ENCODE results near the gene PRX. TPM values are rescaled to one million over a fixed set of nuclear protein-coding genes. Genes with fewer than 3 reads are reported as not detected.

PRX gene
- total and polyA plus RNA-seq, 9 of the 15 experiments (the other 6 are each of a cell fraction or from before 2014, with no cell fraction given) = 0.65 to 3.5 (median 1.7) TPM; not detected in 2

DNA sequence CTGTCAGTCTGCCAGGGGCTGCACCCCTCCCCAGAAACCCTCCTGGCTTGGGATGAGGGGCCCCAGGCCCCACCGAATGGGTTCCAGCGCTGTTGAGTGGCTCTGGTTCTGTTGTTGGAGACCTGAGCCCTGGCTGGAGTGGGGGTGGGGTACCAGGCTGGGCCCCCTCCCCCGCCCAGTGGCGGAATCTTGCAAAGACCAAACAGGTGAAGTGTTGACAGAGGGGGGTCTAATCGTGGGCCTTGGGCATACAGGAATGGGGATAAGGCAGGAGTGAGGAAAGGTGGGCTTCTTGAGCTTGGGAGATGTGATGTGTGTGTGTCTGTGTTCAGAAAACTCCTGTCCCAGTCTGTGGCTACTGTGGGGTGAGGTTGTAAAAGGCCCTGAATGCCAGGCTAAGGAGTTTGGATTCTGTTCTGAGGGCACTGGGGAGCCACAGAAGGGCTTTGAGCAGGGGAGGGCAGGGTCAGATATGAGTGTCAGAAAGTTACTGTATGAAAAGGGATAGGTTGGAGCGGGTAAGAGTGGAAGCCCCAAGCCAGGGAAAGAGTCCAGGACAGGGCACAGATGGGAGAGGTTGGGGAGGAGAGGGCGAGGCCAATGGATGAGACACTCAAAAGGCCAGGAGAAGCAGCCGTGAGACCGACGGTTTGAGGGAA, 23.0 kb downstream of the PRX start, which contains the start of gene HIPK4 (continued):
- TF ChIP-seq, protein P1, sequence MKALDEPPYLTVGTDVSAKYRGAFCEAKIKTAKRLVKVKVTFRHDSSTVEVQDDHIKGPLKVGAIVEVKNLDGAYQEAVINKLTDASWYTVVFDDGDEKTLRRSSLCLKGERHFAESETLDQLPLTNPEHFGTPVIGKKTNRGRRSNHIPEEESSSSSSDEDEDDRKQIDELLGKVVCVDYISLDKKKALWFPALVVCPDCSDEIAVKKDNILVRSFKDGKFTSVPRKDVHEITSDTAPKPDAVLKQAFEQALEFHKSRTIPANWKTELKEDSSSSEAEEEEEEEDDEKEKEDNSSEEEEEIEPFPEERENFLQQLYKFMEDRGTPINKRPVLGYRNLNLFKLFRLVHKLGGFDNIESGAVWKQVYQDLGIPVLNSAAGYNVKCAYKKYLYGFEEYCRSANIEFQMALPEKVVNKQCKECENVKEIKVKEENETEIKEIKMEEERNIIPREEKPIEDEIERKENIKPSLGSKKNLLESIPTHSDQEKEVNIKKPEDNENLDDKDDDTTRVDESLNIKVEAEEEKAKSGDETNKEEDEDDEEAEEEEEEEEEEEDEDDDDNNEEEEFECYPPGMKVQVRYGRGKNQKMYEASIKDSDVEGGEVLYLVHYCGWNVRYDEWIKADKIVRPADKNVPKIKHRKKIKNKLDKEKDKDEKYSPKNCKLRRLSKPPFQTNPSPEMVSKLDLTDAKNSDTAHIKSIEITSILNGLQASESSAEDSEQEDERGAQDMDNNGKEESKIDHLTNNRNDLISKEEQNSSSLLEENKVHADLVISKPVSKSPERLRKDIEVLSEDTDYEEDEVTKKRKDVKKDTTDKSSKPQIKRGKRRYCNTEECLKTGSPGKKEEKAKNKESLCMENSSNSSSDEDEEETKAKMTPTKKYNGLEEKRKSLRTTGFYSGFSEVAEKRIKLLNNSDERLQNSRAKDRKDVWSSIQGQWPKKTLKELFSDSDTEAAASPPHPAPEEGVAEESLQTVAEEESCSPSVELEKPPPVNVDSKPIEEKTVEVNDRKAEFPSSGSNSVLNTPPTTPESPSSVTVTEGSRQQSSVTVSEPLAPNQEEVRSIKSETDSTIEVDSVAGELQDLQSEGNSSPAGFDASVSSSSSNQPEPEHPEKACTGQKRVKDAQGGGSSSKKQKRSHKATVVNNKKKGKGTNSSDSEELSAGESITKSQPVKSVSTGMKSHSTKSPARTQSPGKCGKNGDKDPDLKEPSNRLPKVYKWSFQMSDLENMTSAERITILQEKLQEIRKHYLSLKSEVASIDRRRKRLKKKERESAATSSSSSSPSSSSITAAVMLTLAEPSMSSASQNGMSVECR (CRISPR knock-in tag; IDR thresholded peaks at IDR 0.05) = no peak
- TF ChIP-seq, protein P2, sequence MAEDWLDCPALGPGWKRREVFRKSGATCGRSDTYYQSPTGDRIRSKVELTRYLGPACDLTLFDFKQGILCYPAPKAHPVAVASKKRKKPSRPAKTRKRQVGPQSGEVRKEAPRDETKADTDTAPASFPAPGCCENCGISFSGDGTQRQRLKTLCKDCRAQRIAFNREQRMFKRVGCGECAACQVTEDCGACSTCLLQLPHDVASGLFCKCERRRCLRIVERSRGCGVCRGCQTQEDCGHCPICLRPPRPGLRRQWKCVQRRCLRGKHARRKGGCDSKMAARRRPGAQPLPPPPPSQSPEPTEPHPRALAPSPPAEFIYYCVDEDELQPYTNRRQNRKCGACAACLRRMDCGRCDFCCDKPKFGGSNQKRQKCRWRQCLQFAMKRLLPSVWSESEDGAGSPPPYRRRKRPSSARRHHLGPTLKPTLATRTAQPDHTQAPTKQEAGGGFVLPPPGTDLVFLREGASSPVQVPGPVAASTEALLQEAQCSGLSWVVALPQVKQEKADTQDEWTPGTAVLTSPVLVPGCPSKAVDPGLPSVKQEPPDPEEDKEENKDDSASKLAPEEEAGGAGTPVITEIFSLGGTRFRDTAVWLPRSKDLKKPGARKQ (CRISPR knock-in tag; IDR thresholded peaks at IDR 0.05) = no peak
- TF ChIP-seq RAD21 (CRISPR knock-in tag; conservative IDR thresholded peaks at IDR 0.05 in 1 of 2, IDR thresholded peaks at IDR 0.05 in 1 of 2) (no peak), ZKSCAN8 (CRISPR knock-in tag; IDR thresholded peaks at IDR 0.05) (no peak), DPF2 (IDR thresholded peaks at IDR 0.05) (no peak), RBM14 (IDR thresholded peaks at IDR 0.05; ENCODE audit: borderline replicate concordance, insufficient read depth, low read depth, low read length) (no peak), HOXB6 (CRISPR knock-in tag; IDR thresholded peaks at IDR 0.05; ENCODE audit: borderline replicate concordance) (no peak), KLF13 (tag; IDR thresholded peaks at IDR 0.05; ENCODE audit: borderline replicate concordance, low read depth) (no peak), RBM39 (optimal IDR thresholded peaks at IDR 0.05; ENCODE audit: low read depth, low read length) (no peak), ILF3 (IDR thresholded peaks at IDR 0.05; ENCODE audit: borderline replicate concordance) (no peak), ZNF695 (CRISPR knock-in tag; IDR thresholded peaks at IDR 0.05) (no peak), MTA3 (IDR thresholded peaks at IDR 0.05; ENCODE audit: borderline replicate concordance) (no peak)
- TF ChIP-seq, protein P3, sequence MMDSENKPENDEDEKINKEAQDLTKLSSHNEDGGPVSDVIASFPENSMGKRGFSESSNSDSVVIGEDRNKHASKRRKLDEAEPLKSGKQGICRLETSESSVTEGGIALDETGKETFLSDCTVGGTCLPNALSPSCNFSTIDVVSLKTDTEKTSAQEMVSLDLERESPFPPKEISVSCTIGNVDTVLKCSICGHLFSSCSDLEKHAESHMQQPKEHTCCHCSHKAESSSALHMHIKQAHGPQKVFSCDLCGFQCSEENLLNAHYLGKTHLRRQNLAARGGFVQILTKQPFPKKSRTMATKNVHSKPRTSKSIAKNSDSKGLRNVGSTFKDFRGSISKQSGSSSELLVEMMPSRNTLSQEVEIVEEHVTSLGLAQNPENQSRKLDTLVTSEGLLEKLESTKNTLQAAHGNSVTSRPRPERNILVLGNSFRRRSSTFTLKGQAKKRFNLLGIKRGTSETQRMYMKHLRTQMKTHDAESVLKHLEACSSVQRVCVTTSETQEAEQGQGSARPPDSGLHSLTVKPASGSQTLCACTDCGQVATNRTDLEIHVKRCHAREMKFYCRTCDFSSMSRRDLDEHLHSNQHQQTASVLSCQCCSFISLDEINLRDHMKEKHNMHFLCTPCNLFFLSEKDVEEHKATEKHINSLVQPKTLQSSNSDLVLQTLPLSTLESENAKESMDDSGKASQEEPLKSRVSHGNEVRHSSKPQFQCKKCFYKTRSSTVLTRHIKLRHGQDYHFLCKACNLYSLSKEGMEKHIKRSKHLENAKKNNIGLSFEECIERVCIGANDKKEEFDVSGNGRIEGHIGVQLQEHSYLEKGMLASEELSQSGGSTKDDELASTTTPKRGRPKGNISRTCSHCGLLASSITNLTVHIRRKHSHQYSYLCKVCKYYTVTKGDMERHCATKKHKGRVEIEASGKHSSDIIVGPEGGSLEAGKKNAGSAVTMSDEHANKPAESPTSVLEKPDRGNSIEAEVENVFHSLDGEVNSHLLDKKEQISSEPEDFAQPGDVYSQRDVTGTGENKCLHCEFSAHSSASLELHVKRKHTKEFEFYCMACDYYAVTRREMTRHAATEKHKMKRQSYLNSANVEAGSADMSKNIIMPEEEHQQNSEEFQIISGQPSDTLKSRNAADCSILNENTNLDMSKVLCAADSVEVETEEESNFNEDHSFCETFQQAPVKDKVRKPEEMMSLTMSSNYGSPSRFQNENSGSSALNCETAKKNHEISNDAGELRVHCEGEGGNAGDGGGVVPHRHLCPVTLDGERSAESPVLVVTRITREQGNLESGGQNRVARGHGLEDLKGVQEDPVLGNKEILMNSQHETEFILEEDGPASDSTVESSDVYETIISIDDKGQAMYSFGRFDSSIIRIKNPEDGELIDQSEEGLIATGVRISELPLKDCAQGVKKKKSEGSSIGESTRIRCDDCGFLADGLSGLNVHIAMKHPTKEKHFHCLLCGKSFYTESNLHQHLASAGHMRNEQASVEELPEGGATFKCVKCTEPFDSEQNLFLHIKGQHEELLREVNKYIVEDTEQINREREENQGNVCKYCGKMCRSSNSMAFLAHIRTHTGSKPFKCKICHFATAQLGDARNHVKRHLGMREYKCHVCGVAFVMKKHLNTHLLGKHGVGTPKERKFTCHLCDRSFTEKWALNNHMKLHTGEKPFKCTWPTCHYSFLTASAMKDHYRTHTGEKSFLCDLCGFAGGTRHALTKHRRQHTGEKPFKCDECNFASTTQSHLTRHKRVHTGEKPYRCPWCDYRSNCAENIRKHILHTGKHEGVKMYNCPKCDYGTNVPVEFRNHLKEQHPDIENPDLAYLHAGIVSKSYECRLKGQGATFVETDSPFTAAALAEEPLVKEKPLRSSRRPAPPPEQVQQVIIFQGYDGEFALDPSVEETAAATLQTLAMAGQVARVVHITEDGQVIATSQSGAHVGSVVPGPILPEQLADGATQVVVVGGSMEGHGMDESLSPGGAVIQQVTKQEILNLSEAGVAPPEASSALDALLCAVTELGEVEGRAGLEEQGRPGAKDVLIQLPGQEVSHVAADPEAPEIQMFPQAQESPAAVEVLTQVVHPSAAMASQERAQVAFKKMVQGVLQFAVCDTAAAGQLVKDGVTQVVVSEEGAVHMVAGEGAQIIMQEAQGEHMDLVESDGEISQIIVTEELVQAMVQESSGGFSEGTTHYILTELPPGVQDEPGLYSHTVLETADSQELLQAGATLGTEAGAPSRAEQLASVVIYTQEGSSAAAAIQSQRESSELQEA (IDR thresholded peaks at IDR 0.05; ENCODE audit: low read depth) = no peak
